Measurements from ENCODE around the gene KRTAP6-1. TPM values are rescaled to one million over a fixed set of nuclear protein-coding genes. Genes with fewer than 3 reads are reported as not detected.

Gene KRTAP6-1
- total RNA-seq, 2 experiments from 2014 or later = not detected

- POLR2A ChIA-PET = no interaction called here
- no peaks in the 10 kb centered on the region for H3K27me3 Mint-ChIP-seq
- no peaks in the 10 kb centered on the region for H3K36me3 Mint-ChIP-seq
- no peak for ATAC-seq (ENCODE audit: low read depth)
- no peak for DNase-seq
- no peak overlapping the region for H3K4me3 Mint-ChIP-seq
- H3K9me3 Mint-ChIP-seq = peaks cover 9% of the 10 kb centered on the region
- no peaks in the 10 kb centered on the region for H3K4me1 Mint-ChIP-seq
- H3K27ac Mint-ChIP-seq = no peak overlapping the region
Observed at GRCh38 chr21:30612132-30612531, 1.6 kb downstream of the KRTAP6-1 start.

DNA sequence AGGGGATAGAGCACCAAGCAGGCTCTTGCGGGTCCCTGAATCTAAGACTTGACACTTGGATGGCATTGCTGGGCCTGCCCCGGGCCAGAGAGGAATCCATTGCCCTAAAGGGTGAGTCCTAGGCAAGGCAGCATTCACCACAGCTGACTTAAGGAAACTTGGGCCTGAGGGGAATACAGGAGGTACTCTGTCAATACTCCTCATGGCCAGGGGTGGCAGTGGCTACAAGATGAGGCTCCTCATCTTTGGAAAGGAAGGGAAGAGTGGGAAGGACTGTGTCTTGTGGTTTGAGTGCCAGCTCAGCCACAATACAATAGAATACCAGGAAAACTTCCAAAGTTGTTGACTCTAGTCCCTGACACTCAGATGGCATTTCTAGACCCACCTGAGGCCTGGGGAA is 7.8 kb downstream of the KRTAP6-1 start:
- H3K36me3 Mint-ChIP-seq = no peaks in the 10 kb centered on the region
- peaks cover 9% of the 10 kb centered on the region for H3K9me3 Mint-ChIP-seq
- H3K4me3 Mint-ChIP-seq = no peak overlapping the region
- H3K4me1 Mint-ChIP-seq = no peaks in the 10 kb centered on the region
- H3K27me3 Mint-ChIP-seq = no peaks in the 10 kb centered on the region
- POLR2A ChIA-PET = no interaction called here
- DNase-seq (no peak), ATAC-seq (ENCODE audit: low read depth) (no peak)
- no peak overlapping the region for H3K27ac Mint-ChIP-seq

- ATAC-seq (ENCODE audit: low read depth) (no peak), DNase-seq (no peak)
- POLR2A ChIA-PET = no interaction called here
- H3K9me3 Mint-ChIP-seq = peaks cover 6% of the 10 kb centered on the region
- no peaks in the 10 kb centered on the region for H3K36me3 Mint-ChIP-seq
- no peaks in the 10 kb centered on the region for H3K27me3 Mint-ChIP-seq
- no peaks in the 10 kb centered on the region for H3K4me1 Mint-ChIP-seq
- no peak within 1 kb of the TSS for H3K27ac Mint-ChIP-seq
- H3K4me3 Mint-ChIP-seq = no peak within 1 kb of the TSS
Observed at GRCh38 chr21:30600787-30601186, 12.9 kb downstream of the KRTAP6-1 start, which contains the start of gene KRTAP22-1. KRTAP22-1 (plus strand) TSS chr21:30601087.

GRCh38 chr21:30598802-30599201 is 14.9 kb downstream of the KRTAP6-1 start, which contains the start of gene KRTAP6-2:
KRTAP6-2 (minus strand) TSS chr21:30598902; CDS start chr21:30598874, 28 bp downstream.
- Mint-ChIP-seq H3K36me3 (no peaks in the 10 kb centered on the region), H3K9me3 (peaks cover 6% of the 10 kb centered on the region), H3K4me1 (no peaks in the 10 kb centered on the region), H3K27ac (no peak within 1 kb of the TSS), H3K27me3 (no peaks in the 10 kb centered on the region), H3K4me3 (no peak within 1 kb of the TSS)
- ATAC-seq (ENCODE audit: low read depth) (no peak), DNase-seq (no peak)
- POLR2A ChIA-PET = no interaction called here

GRCh38 chr21:30592140-30592539 is 21.6 kb downstream of the KRTAP6-1 start, which contains the start of gene KRTAP6-3:
KRTAP6-3 (plus strand) TSS chr21:30592440; CDS start chr21:30592446, 6 bp downstream.
- POLR2A ChIA-PET = no interaction called here
- no peak for DNase-seq
- H3K36me3 Mint-ChIP-seq = no peaks in the 10 kb centered on the region
- H3K9me3 Mint-ChIP-seq = peaks cover 2% of the 10 kb centered on the region
- ATAC-seq (ENCODE audit: low read depth) = no peak
- H3K27ac Mint-ChIP-seq = no peak within 1 kb of the TSS
- H3K4me3 Mint-ChIP-seq = no peak within 1 kb of the TSS
- no peaks in the 10 kb centered on the region for H3K4me1 Mint-ChIP-seq
- no peaks in the 10 kb centered on the region for H3K27me3 Mint-ChIP-seq

GRCh38 chr21:30590297-30590696 is 23.4 kb downstream of the KRTAP6-1 start, which contains the start of gene KRTAP22-2:
KRTAP22-2 (minus strand) TSS chr21:30590397.
- H3K27me3 Mint-ChIP-seq = no peaks in the 10 kb centered on the region
- no peaks in the 10 kb centered on the region for H3K4me1 Mint-ChIP-seq
- H3K36me3 Mint-ChIP-seq = no peaks in the 10 kb centered on the region
- ATAC-seq (ENCODE audit: low read depth) (no peak), DNase-seq (no peak)
- H3K27ac Mint-ChIP-seq = no peak within 1 kb of the TSS
- no peak within 1 kb of the TSS for H3K4me3 Mint-ChIP-seq
- POLR2A ChIA-PET = no interaction called here
- H3K9me3 Mint-ChIP-seq = no peaks in the 10 kb centered on the region

DNA sequence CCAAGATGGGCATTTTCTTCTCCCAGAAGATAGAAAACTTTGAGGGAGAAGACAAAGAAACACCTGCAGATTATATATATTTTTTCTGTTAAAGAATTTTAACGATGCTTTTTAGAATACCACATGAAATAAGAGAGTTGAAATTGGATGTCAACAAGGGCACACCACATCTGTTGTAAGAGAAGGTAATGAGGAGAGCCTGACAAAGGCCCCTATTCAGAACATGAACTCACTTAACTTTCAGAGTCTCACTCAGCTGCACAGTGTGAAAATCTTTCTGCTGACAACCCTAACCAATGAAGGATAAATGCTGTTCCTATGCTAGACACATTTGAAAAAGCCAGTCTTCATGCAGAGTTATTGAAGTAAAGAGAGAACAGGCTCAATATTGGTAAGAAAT is 30.9 kb downstream of the KRTAP6-1 start:
- no peak for DNase-seq
- Mint-ChIP-seq H3K36me3 (no peaks in the 10 kb centered on the region), H3K9me3 (no peaks in the 10 kb centered on the region), H3K27me3 (no peaks in the 10 kb centered on the region), H3K4me3 (no peak overlapping the region), H3K27ac (no peak overlapping the region), H3K4me1 (no peaks in the 10 kb centered on the region)
- POLR2A ChIA-PET = no interaction called here
- ATAC-seq (ENCODE audit: low read depth) = no peak

- no peaks in the 10 kb centered on the region for H3K36me3 Mint-ChIP-seq
- H3K4me3 Mint-ChIP-seq = no peak overlapping the region
- no peak overlapping the region for H3K27ac Mint-ChIP-seq
- ATAC-seq (ENCODE audit: low read depth) (no peak), DNase-seq (no peak)
- H3K9me3 Mint-ChIP-seq = peaks cover 2% of the 10 kb centered on the region
- no peaks in the 10 kb centered on the region for H3K4me1 Mint-ChIP-seq
- POLR2A ChIA-PET = no interaction called here
- H3K27me3 Mint-ChIP-seq = no peaks in the 10 kb centered on the region
Observed at GRCh38 chr21:30580132-30580531, 33.6 kb downstream of the KRTAP6-1 start.

- POLR2A ChIA-PET = no interaction called here
- peaks cover 2% of the 10 kb centered on the region for H3K9me3 Mint-ChIP-seq
- no peak overlapping the region for H3K27ac Mint-ChIP-seq
- H3K4me1 Mint-ChIP-seq = no peaks in the 10 kb centered on the region
- no peaks in the 10 kb centered on the region for H3K27me3 Mint-ChIP-seq
- no peak overlapping the region for H3K4me3 Mint-ChIP-seq
- H3K36me3 Mint-ChIP-seq = no peaks in the 10 kb centered on the region
- DNase-seq (no peak), ATAC-seq (ENCODE audit: low read depth) (no peak)
Observed at GRCh38 chr21:30579346-30579745, 34.4 kb downstream of the KRTAP6-1 start.

DNA sequence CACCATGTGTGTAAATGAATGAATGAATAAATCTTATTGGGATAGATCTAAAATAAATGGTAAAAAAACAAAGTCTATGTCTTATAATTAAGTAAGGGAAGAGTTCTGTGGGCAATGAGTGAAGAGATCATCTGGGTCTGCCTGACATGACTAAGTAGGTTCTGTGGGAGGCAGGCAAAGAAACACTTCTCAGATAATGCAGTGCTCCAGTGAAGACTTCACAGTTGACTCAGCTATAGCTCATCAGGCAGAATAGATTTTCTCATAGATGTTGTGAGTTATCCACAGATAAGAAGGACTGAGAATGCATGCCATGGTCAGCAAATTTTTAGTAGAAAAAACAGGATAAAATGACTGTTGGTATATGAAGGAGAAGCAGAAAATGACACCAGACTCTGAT is 36.0 kb downstream of the KRTAP6-1 start:
- POLR2A ChIA-PET = no interaction called here

DNA sequence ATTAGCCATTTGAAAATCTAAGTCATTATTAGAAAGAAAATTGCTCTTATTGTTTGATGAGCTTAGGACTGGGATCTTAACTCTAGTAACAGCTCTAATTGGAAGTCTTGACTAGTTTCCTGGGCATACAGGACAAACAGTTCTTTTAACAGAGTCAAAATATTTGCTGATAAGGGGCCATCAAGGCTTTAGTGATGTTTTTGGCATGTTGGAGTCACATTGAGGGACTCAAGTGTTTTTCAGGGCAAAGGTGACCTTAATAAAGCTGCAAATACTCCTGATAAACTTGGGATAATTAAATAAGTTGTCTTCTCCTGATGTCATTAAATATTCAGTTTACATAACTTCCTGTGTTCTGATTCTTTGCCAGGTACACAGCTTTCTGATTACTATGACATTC is 46.1 kb downstream of the KRTAP6-1 start:
- DNase-seq = no peak
- no peak for ATAC-seq (ENCODE audit: low read depth)
- POLR2A ChIA-PET = no interaction called here

More for the DNA sequence above, 36.0 kb downstream of the KRTAP6-1 start:
- ATAC-seq (ENCODE audit: low read depth) = no peak
- Mint-ChIP-seq H3K36me3 (no peaks in the 10 kb centered on the region), H3K4me1 (no peaks in the 10 kb centered on the region), H3K4me3 (no peak overlapping the region), H3K27me3 (no peaks in the 10 kb centered on the region), H3K9me3 (peaks cover 2% of the 10 kb centered on the region), H3K27ac (no peak overlapping the region)
- no peak for DNase-seq

DNA sequence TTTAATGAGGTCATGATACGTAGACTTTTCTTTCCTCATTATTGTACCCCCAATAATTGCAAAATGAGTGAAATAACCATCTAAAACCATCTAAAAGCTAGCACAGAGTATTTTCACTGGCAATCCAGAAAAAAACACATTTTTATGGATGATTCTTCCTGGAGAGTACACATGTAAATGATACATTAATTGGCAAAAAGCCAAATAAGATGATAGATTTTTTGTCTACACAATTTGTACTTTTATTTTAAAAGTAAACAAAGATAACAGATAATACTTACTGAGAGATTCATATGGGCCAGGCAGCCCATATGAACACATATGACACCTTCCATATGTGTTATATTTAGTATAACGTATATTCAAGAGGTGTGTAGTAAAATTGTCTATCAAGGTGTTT is 50.1 kb downstream of the KRTAP6-1 start:
- no peaks in the 10 kb centered on the region for H3K4me1 Mint-ChIP-seq
- POLR2A ChIA-PET = no interaction called here
- no peaks in the 10 kb centered on the region for H3K9me3 Mint-ChIP-seq
- H3K36me3 Mint-ChIP-seq = no peaks in the 10 kb centered on the region
- ATAC-seq (ENCODE audit: low read depth) (no peak), DNase-seq (no peak)
- no peak overlapping the region for H3K27ac Mint-ChIP-seq
- no peaks in the 10 kb centered on the region for H3K27me3 Mint-ChIP-seq
- H3K4me3 Mint-ChIP-seq = no peak overlapping the region

More for the DNA sequence above, 46.1 kb downstream of the KRTAP6-1 start:
- Mint-ChIP-seq H3K4me3 (no peak overlapping the region), H3K4me1 (no peaks in the 10 kb centered on the region), H3K27me3 (no peaks in the 10 kb centered on the region), H3K36me3 (no peaks in the 10 kb centered on the region), H3K27ac (no peak overlapping the region), H3K9me3 (peaks cover 1% of the 10 kb centered on the region)

Data from activated naive CD8-positive, alpha-beta T cell treated with anti-CD3 and anti-CD28 coated beads, Interleukin-2, amount 10 ng/mL, durations not matched to agents 7 days and 5 days (primary cell).